Activated CD8-positive, alpha-beta T cell treated with anti-CD3 and anti-CD28 coated beads for 36 hours (primary cell): ENCODE results near the gene SIM2. TPM values are rescaled to one million over a fixed set of nuclear protein-coding genes. Genes with fewer than 3 reads are reported as not detected.

ENCODE experiments used
- total RNA-seq, 2 experiments: library from RNA; stranded (reverse); gene quantifications; one replicate each; pipeline ENCODE4 v1.2.3, GENCODE V29; 2021

The SIM2 gene
- total RNA-seq, 2 experiments from 2014 or later = not detected

Other genes with a start within 250 kb of the SIM2 start
- gene CLDN14, start 219.0 kb upstream of the SIM2 start, total RNA-seq = not detected